ENCODE measurements around the gene CCL21. TPM values are rescaled to one million over a fixed set of nuclear protein-coding genes. Genes with fewer than 3 reads are reported as not detected.
"Not testable (repeated sequence)": the region's sequence is repeated elsewhere in the genome, so short reads cannot be mapped to it uniquely, and the experiment has no call there.

CCL21 gene, protein sequence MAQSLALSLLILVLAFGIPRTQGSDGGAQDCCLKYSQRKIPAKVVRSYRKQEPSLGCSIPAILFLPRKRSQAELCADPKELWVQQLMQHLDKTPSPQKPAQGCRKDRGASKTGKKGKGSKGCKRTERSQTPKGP
- 10 to 100 TPM; 27.3 to 42.2 TPM for total RNA-seq

DNA sequence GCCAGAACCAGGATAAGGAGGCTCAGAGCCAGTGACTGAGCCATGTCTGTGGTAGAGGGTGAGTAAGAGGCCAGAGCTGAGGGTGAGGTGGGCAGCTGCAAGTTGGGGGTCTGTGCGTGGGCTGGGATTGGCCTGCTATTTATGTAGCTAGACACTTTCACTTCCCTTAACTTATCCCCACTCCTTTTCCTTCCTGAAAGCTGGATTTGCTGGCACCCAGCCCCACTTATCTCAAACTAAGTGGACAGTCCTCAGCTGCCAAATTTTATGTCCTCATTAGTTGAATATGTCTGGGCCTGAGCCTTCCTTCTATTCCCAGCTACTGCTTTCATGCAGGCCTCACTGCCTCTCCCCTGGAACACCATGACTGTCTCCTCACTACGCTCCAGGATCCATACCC is at the start of gene CCL21:
Gene CCL21 (minus strand): TSS at position 114 of the 400 bp plus-strand sequence. CDS start 70 bp downstream, at position 44.
- intact Hi-C loops (cut with DNase I): no loop called here

DNA sequence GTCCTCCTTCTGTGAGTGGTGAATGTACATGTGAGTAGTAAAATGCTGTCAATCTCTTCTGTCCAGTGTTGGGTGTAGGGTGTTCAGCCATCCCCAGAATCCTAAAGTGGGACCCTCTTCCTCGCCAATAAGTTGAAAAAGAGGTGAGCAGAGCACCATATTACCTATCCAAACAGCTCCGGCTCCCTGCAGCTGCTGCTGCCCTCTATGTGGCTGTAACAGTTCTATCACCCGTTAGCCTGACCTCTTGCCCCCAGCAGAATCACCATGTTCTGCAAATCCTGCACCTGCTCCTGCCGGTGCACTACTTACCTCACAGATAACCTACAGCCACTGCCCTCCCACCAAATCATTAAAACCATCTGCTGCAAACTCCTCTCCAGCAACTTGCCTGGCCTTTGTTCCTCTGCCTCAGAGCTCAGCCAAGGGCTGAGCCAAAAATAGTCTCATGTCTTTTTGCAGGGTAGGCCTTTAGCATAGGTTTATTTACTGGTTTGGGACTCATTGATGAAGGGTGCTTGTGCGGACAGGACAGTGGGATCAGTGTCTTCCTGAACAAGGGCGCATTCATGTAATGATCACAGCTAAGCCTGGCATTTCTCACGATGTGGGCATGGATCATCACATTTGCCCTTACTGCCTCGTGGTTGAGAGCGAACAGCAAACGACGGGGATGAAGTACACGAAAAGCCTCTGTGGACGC is 49.6 kb upstream of the CCL21 start:
- no peaks in the 10 kb centered on the region for H3K27me3 ChIP-seq
- H3K36me3 ChIP-seq: no peaks in the 10 kb centered on the region
- no peaks in the 10 kb centered on the region for H3K9me3 ChIP-seq
- DNase-seq: no peak
- intact Hi-C loops (cut with DNase I): no loop called here
- no peaks in the 10 kb centered on the region for H3K4me1 ChIP-seq
- H3K4me3 ChIP-seq: no peak overlapping the region
- no peak overlapping the region for H3K9ac ChIP-seq (ENCODE audit: low read depth in 2 of 2, low read length in 2 of 2)
- H3K27ac ChIP-seq: no peak overlapping the region
- TF ChIP-seq, protein P1, sequence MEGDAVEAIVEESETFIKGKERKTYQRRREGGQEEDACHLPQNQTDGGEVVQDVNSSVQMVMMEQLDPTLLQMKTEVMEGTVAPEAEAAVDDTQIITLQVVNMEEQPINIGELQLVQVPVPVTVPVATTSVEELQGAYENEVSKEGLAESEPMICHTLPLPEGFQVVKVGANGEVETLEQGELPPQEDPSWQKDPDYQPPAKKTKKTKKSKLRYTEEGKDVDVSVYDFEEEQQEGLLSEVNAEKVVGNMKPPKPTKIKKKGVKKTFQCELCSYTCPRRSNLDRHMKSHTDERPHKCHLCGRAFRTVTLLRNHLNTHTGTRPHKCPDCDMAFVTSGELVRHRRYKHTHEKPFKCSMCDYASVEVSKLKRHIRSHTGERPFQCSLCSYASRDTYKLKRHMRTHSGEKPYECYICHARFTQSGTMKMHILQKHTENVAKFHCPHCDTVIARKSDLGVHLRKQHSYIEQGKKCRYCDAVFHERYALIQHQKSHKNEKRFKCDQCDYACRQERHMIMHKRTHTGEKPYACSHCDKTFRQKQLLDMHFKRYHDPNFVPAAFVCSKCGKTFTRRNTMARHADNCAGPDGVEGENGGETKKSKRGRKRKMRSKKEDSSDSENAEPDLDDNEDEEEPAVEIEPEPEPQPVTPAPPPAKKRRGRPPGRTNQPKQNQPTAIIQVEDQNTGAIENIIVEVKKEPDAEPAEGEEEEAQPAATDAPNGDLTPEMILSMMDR (IDR thresholded peaks at IDR 0.05): no peak

More for the DNA sequence above, at the start of gene CCL21:
- no peak for DNase-seq
- no peaks in the 10 kb centered on the region for H3K9me3 ChIP-seq
- no peak within 1 kb of the TSS for H3K9ac ChIP-seq (ENCODE audit: low read depth in 2 of 2, low read length in 2 of 2)
- H3K4me1 ChIP-seq: no peaks in the 10 kb centered on the region
- no peak within 1 kb of the TSS for H3K4me3 ChIP-seq
- TF ChIP-seq, protein P1 (IDR thresholded peaks at IDR 0.05): no peak
- no peak within 1 kb of the TSS for H3K27ac ChIP-seq
- no peaks in the 10 kb centered on the region for H3K27me3 ChIP-seq
- H3K36me3 ChIP-seq: no peaks in the 10 kb centered on the region

DNA sequence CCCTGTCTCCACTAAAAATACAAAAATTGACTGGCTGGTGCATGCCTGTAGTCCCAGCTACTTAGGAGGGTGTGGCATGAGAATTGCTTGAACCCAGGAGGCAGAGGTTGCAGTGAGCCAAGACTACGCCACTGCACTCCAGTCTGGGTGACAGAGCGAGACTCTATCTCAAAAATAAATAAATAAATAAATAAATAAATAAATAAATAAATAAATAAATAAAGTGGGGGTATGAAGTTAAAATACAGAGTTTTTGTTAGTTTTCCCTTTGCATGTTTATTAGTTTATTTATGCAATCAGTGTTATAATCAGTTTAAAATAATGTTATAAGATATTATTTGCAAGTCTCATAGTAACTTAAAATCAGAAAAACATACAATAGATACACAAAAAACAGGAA is 40.4 kb upstream of the CCL21 start:
- H3K27ac ChIP-seq; H3K9me3 ChIP-seq; H3K9ac ChIP-seq (ENCODE audit: low read depth in 2 of 2, low read length in 2 of 2); H3K36me3 ChIP-seq; H3K27me3 ChIP-seq; H3K4me1 ChIP-seq; intact Hi-C loops (cut with DNase I); H3K4me3 ChIP-seq; DNase-seq: not testable (repeated sequence)

DNA sequence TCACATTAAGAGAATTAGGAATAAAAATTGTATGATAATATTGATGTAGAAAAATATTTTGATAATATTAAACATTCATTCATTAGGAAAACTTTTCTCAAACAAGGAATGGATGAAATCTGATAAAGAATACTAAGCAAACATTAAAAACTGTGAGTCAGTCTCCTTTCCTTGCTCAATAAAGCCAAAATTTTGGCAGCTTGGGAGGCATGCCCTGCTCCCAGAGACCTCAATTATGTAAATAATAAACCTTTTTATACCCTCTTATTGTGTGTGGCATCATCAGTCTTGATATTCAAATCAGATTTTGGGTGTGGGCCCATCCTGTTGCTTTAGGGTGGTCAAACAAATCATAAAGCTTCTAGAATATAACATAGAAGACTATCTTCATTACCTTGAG is 36.6 kb upstream of the CCL21 start:
- DNase-seq: no peak
- no peaks in the 10 kb centered on the region for H3K4me1 ChIP-seq
- H3K4me3 ChIP-seq: no peak overlapping the region
- intact Hi-C loops (cut with DNase I): no loop called here
- H3K36me3 ChIP-seq: no peaks in the 10 kb centered on the region
- H3K27me3 ChIP-seq: no peaks in the 10 kb centered on the region
- H3K9me3 ChIP-seq: no peaks in the 10 kb centered on the region
- H3K9ac ChIP-seq (ENCODE audit: low read depth in 2 of 2, low read length in 2 of 2): no peak overlapping the region
- H3K27ac ChIP-seq: no peak overlapping the region
- TF ChIP-seq, protein P1 (IDR thresholded peaks at IDR 0.05): no peak

DNA sequence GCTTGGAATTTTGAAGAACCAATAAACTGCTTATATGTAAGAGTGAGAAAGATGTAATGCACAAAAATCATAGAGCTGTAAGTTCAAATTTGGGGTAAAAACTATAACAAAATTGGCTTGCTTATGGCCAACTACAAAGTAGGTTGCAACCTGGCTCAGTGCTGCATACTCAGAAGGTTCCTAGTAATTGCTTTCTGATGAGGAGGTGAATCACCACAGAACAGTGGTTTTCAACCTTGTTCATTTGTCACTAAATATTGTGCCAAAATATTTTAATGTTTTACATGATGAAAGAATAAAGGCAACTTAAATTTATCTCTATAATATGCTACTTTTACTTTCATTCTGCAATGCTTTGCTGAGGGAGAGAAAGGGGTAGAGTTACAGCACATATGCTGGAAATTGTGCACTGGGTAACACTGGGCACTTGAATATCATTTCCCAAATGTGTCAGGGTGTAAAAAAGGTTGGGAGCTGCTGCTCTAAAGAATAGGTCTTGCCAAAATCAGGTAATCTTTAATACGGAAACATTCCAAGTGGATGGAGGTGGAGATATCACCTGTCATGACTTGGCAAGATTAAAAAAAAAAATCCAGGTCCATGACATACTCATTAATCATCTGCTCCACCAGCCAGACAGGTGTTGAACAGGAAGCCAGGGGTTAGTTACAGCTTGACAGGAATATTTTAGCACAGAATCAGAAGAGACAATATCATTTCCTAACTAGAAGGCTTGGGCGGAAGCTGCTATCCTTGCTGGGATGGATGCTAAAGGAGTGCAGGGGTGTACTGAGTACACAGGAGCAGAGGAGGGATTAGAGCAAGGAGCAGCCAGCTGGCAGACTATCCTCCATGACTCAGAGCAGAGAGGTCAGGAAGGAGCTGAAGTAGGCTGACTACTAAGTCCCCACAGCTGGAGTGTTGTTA is 34.6 kb upstream of the CCL21 start:
- no peaks in the 10 kb centered on the region for H3K36me3 ChIP-seq
- no peaks in the 10 kb centered on the region for H3K9me3 ChIP-seq
- H3K9ac ChIP-seq (ENCODE audit: low read depth in 2 of 2, low read length in 2 of 2): no peak overlapping the region
- peak; percentile 22 for DNase-seq
- H3K4me1 ChIP-seq: no peaks in the 10 kb centered on the region
- H3K27ac ChIP-seq: no peak overlapping the region
- no peaks in the 10 kb centered on the region for H3K27me3 ChIP-seq
- TF ChIP-seq, protein P1 (IDR thresholded peaks at IDR 0.05): no peak
- intact Hi-C loops (cut with DNase I): no loop called here
- H3K4me3 ChIP-seq: no peak overlapping the region

Data from colonic mucosa (tissue), 4 donors.